HepG2 (cell line): ENCODE data around the gene GNMT. TPM values are rescaled to one million over a fixed set of nuclear protein-coding genes. Genes with fewer than 3 reads are reported as not detected.
A peak's percentile ranks its signal among the peaks of the same experiment; 100 is the strongest.

ENCODE experiments used
- GABPA ChIP-seq, 2 experiments: IDR thresholded peaks; 2 replicates each; pipeline ENCODE4 v1.6.1; 2011 to 2016; ENCODE audit warnings: low read depth in 2 of 2, low read length in 1 of 2, missing biosample characterization in 1 of 2, missing genetic modification characterization in 1 of 2
- GATA4 ChIP-seq: sonication (generic); IDR thresholded peaks from 2 replicates; pipeline ENCODE4 v1.6.1; 2016; ENCODE audit warnings: antibody characterized with exemption, low read depth, borderline replicate concordance
- HNF4G ChIP-seq, 2 experiments: sonication (generic) in 1 of 2; formaldehyde crosslinking in 1 of 2; IDR thresholded peaks; 2 replicates each; pipeline versions ENCODE4 v1.4.0 to v1.6.1; 2011 to 2020; ENCODE audit warnings: borderline replicate concordance in 2 of 2, low read depth in 2 of 2, mild to moderate bottlenecking in 2 of 2, low read length in 1 of 2, missing genetic modification reagents in 1 of 2, moderate library complexity in 1 of 2
- KMT2A ChIP-seq: sonication (generic); formaldehyde crosslinking; IDR thresholded peaks from 2 replicates; pipeline ENCODE4 v1.4.0; 2020; ENCODE audit warnings: missing genetic modification reagents
- MED13 ChIP-seq: sonication (generic); formaldehyde crosslinking; IDR thresholded peaks from 2 replicates; pipeline ENCODE4 v1.5.0; 2020; ENCODE audit warnings: missing genetic modification reagents
- RARG ChIP-seq: sonication (generic); formaldehyde crosslinking; IDR thresholded peaks from 2 replicates; pipeline ENCODE4 v1.4.0; 2020; ENCODE audit warnings: low read depth, mild to moderate bottlenecking, missing genetic modification reagents
- RBFOX2 ChIP-seq: fragments of 200-400 bp; formaldehyde crosslinking; IDR thresholded peaks from 2 replicates; pipeline ENCODE4 v1.6.1; 2017; ENCODE audit warnings: low read depth, mild to moderate bottlenecking, low read length
- XRCC5 ChIP-seq: fragments of 200-400 bp; formaldehyde crosslinking; optimal IDR thresholded peaks from 2 replicates; pipeline ENCODE3; 2017; ENCODE audit warnings: mild to moderate bottlenecking, low read length
- ZBTB7B ChIP-seq: sonication (generic); formaldehyde crosslinking; IDR thresholded peaks from 2 replicates; pipeline ENCODE4 v1.4.0; 2020; ENCODE audit warnings: missing genetic modification reagents
- ZMAT3 ChIP-seq: sonication (generic); formaldehyde crosslinking; conservative IDR thresholded peaks from 2 replicates; pipeline ENCODE4 v1.7.0; 2021; ENCODE audit warnings: missing genetic modification reagents
- ZNF207 ChIP-seq: fragments of 450-650 bp; IDR thresholded peaks from 2 replicates; pipeline ENCODE4 v1.6.1; 2016; ENCODE audit warnings: antibody characterized with exemption, borderline replicate concordance
- ZNF251 ChIP-seq: sonication (generic); formaldehyde crosslinking; IDR thresholded peaks from 2 replicates; pipeline ENCODE4 v1.9.0; 2021; ENCODE audit warnings: mild to moderate bottlenecking, missing genetic modification reagents
- ZNF253 ChIP-seq: sonication (generic); formaldehyde crosslinking; IDR thresholded peaks from 2 replicates; pipeline ENCODE4 v1.8.0; 2022; ENCODE audit warnings: mild to moderate bottlenecking, missing genetic modification reagents, borderline replicate concordance
- ZNF282 ChIP-seq: fragments of 450-650 bp; IDR thresholded peaks from 2 replicates; pipeline ENCODE4 v1.6.1; 2018; ENCODE audit not compliant: partially characterized antibody
- ZNF382 ChIP-seq: sonication (generic); formaldehyde crosslinking; IDR thresholded peaks from 2 replicates; pipeline ENCODE4 v1.5.0; 2020; ENCODE audit warnings: missing genetic modification reagents, mild to moderate bottlenecking, borderline replicate concordance
- ZNF558 ChIP-seq: sonication (generic); formaldehyde crosslinking; IDR thresholded peaks from 2 replicates; pipeline ENCODE4 v1.9.0; 2022; ENCODE audit warnings: mild to moderate bottlenecking, missing genetic modification reagents, borderline replicate concordance
- ZSCAN12 ChIP-seq: sonication (generic); formaldehyde crosslinking; IDR thresholded peaks from 2 replicates; pipeline ENCODE4 v1.9.0; 2021; ENCODE audit warnings: mild to moderate bottlenecking, missing genetic modification reagents
- ZZZ3 ChIP-seq: sonication (generic); formaldehyde crosslinking; IDR thresholded peaks from 2 replicates; pipeline ENCODE4 v1.4.0; 2020; ENCODE audit warnings: missing genetic modification reagents, mild to moderate bottlenecking, borderline replicate concordance
- polyA plus RNA-seq, 8 experiments: library from polyadenylated mRNA; depleted of rRNA in 3 of 8; stranded (reverse) in 7 of 8; unstranded in 1 of 8; fragments of >200 nt; fragmentation: Illumina TruSeq in 4 of 8; extraction: Trizol in 4 of 8; gene quantifications; 2 replicates each; pipeline versions ENCODE4 v1.2.1 to v1.2.3, GENCODE V29; 2011 to 2016; ENCODE audit warnings: low read depth in 4 of 8, missing spikeins in 1 of 8, mixed read lengths in 1 of 8; ENCODE audit not compliant: insufficient read depth in 1 of 8
- total RNA-seq, 5 experiments: library from RNA; depleted of rRNA; stranded (reverse); fragments of >200 nt; fragmentation: Illumina TruSeq; extraction: Trizol; gene quantifications; 2 replicates each; pipeline ENCODE4 v1.2.3, GENCODE V29; 2016; ENCODE audit warnings: low read depth in 1 of 5
- TF ChIP-seq, protein P1 (sequence below): sonication (generic); formaldehyde crosslinking; IDR thresholded peaks from 2 replicates; pipeline ENCODE4 v1.8.0; 2022; ENCODE audit warnings: low read depth, missing genetic modification reagents
- TF ChIP-seq, protein P2 (sequence below): sonication (generic); formaldehyde crosslinking; IDR thresholded peaks from 2 replicates; pipeline ENCODE4 v1.4.0; 2020; ENCODE audit warnings: mild to moderate bottlenecking, missing genetic modification reagents
- TF ChIP-seq, protein P3 (sequence below): sonication (generic); formaldehyde crosslinking; IDR thresholded peaks from 2 replicates; pipeline ENCODE4 v1.4.0; 2020; ENCODE audit warnings: mild to moderate bottlenecking, missing genetic modification reagents

GNMT gene
- total and polyA plus RNA-seq, 2 of the 13 experiments (the other 11 are each of a cell fraction or from before 2014, with no cell fraction given), result 2.8 to 7.0 TPM

DNA sequence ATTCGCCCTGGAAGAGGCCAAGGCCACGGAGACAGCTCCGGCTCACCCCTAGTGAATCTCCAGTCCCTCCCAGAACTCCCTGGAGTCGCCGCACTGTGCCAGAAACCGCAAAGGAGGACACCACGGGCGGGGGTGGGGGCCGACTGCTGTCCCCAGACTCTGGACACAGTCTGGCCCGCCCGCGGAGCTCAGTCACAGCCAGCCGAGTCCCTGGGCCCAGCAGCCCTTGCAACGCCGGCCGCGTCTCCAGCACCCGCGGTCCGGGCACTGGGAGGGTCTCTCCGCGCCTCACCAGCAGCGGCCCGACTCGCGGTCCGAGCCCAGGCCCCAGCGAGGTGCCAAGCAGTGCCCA is 17.9 kb downstream of the GNMT start (continued):
- TF ChIP-seq, protein P1, sequence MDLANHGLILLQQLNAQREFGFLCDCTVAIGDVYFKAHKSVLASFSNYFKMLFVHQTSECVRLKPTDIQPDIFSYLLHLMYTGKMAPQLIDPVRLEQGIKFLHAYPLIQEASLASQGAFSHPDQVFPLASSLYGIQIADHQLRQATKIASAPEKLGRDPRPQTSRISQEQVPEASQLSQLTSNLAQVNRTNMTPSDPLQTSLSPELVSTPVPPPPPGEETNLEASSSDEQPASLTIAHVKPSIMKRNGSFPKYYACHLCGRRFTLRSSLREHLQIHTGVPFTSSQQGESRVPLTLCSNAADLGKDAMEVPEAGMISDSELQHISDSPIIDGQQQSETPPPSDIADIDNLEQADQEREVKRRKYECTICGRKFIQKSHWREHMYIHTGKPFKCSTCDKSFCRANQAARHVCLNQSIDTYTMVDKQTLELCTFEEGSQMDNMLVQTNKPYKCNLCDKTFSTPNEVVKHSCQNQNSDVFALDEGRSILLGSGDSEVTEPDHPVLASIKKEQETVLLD, result no peak
- TF ChIP-seq ZNF251 (CRISPR knock-in tag) (no peak), ZNF207 (no peak), GABPA (IDR thresholded peaks at IDR 0.05; ENCODE audit: low read depth, low read length) (no peak), GABPA (CRISPR knock-in tag; IDR thresholded peaks at IDR 0.05; ENCODE audit: low read depth) (no peak), GATA4 (no peak), ZSCAN12 (CRISPR knock-in tag) (0 out of 2 replicates have a peak, but pooled peaks have one; percentile 86), ZBTB7B (CRISPR knock-in tag) (peak; percentile 9; the same call in 1 of the 2 replicates), ZMAT3 (CRISPR knock-in tag) (no peak), ZNF558 (CRISPR knock-in tag) (peak; percentile 92; the same call in 1 of the 2 replicates), ZNF282 (no peak), RBFOX2 (no peak), ZNF382 (CRISPR knock-in tag) (no peak), XRCC5 (no peak), MED13 (CRISPR knock-in tag) (no peak), RARG (no peak), HNF4G (IDR thresholded peaks at IDR 0.05; ENCODE audit: borderline replicate concordance, low read depth, low read length) (no peak), HNF4G (CRISPR knock-in tag; IDR thresholded peaks at IDR 0.05; ENCODE audit: borderline replicate concordance, low read depth) (no peak), ZNF253 (CRISPR knock-in tag) (no peak), ZZZ3 (no peak), KMT2A (CRISPR knock-in tag) (no peak)
- TF ChIP-seq, protein P2, sequence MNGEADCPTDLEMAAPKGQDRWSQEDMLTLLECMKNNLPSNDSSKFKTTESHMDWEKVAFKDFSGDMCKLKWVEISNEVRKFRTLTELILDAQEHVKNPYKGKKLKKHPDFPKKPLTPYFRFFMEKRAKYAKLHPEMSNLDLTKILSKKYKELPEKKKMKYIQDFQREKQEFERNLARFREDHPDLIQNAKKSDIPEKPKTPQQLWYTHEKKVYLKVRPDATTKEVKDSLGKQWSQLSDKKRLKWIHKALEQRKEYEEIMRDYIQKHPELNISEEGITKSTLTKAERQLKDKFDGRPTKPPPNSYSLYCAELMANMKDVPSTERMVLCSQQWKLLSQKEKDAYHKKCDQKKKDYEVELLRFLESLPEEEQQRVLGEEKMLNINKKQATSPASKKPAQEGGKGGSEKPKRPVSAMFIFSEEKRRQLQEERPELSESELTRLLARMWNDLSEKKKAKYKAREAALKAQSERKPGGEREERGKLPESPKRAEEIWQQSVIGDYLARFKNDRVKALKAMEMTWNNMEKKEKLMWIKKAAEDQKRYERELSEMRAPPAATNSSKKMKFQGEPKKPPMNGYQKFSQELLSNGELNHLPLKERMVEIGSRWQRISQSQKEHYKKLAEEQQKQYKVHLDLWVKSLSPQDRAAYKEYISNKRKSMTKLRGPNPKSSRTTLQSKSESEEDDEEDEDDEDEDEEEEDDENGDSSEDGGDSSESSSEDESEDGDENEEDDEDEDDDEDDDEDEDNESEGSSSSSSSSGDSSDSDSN (CRISPR knock-in tag), result peak; percentile 97
- TF ChIP-seq, protein P3, sequence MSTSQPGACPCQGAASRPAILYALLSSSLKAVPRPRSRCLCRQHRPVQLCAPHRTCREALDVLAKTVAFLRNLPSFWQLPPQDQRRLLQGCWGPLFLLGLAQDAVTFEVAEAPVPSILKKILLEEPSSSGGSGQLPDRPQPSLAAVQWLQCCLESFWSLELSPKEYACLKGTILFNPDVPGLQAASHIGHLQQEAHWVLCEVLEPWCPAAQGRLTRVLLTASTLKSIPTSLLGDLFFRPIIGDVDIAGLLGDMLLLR (CRISPR knock-in tag), result no peak
